HepG2 (cell line): ENCODE data around the gene PCYOX1L. TPM values are rescaled to one million over a fixed set of nuclear protein-coding genes. Genes with fewer than 3 reads are reported as not detected.

Source experiments
- CBFB ChIP-seq: sonication (generic); formaldehyde crosslinking; IDR thresholded peaks from 2 replicates; pipeline ENCODE4 v1.4.0; 2020; ENCODE audit warnings: missing genetic modification reagents
- CENPT ChIP-seq: sonication (generic); formaldehyde crosslinking; IDR thresholded peaks from 2 replicates; pipeline ENCODE4 v1.8.0; 2022; ENCODE audit warnings: low read depth, mild to moderate bottlenecking, moderate library complexity, missing genetic modification reagents
- DNMT1 ChIP-seq: sonication (generic); formaldehyde crosslinking; IDR thresholded peaks from 2 replicates; pipeline ENCODE4 v1.5.1; 2020; ENCODE audit warnings: mild to moderate bottlenecking, missing genetic modification reagents
- ELF4 ChIP-seq: sonication (generic); formaldehyde crosslinking; IDR thresholded peaks from 2 replicates; pipeline ENCODE4 v1.5.0; 2020; ENCODE audit warnings: missing genetic modification reagents, mild to moderate bottlenecking, moderate library complexity, borderline replicate concordance
- HOXA9 ChIP-seq: sonication (generic); formaldehyde crosslinking; IDR thresholded peaks from 2 replicates; pipeline ENCODE4 v1.8.1; 2022; ENCODE audit warnings: missing genetic modification reagents, mild to moderate bottlenecking, moderate library complexity, borderline replicate concordance
- IRF2 ChIP-seq: IDR thresholded peaks from 2 replicates; pipeline ENCODE4 v1.6.1; 2018; ENCODE audit warnings: missing genetic modification reagents, missing compliant biosample characterization
- KDM2A ChIP-seq: sonication (generic); formaldehyde crosslinking; IDR thresholded peaks from 2 replicates; pipeline ENCODE4 v1.4.0; 2020; ENCODE audit warnings: low read depth, missing genetic modification reagents, borderline replicate concordance
- MAFF ChIP-seq: IDR thresholded peaks from 2 replicates; pipeline ENCODE4 v1.6.1; 2011; ENCODE audit warnings: low read depth, low read length, improper control_type of control experiment
- NCOA2 ChIP-seq: sonication (generic); formaldehyde crosslinking; IDR thresholded peaks from 2 replicates; pipeline ENCODE4 v1.8.0; 2022; ENCODE audit warnings: inconsistent platforms
- NFYB ChIP-seq: sonication (generic); formaldehyde crosslinking; IDR thresholded peaks from 2 replicates; pipeline ENCODE4 v1.4.0; 2020; ENCODE audit warnings: missing genetic modification reagents
- SALL2 ChIP-seq: sonication (generic); formaldehyde crosslinking; IDR thresholded peaks from 2 replicates; pipeline ENCODE4 v1.8.1; 2023; ENCODE audit warnings: mild to moderate bottlenecking, missing genetic modification reagents, inconsistent platforms
- SATB2 ChIP-seq: sonication (generic); formaldehyde crosslinking; IDR thresholded peaks from 2 replicates; pipeline ENCODE4 v1.5.0; 2020; ENCODE audit warnings: missing genetic modification reagents
- SUZ12 ChIP-seq: fragments of 150-350 bp; IDR thresholded peaks from 2 replicates; pipeline ENCODE4 v1.6.1; 2014; ENCODE audit warnings: low read depth, low read length
- TEAD2 ChIP-seq: sonication (generic); formaldehyde crosslinking; IDR thresholded peaks from 2 replicates; pipeline ENCODE4 v1.9.0; 2021; ENCODE audit warnings: missing genetic modification reagents
- TOPORS ChIP-seq: sonication (generic); formaldehyde crosslinking; IDR thresholded peaks from 2 replicates; pipeline ENCODE4 v1.8.0; 2023; ENCODE audit warnings: mild to moderate bottlenecking, missing genetic modification reagents
- TP53 ChIP-seq: sonication (generic); formaldehyde crosslinking; conservative IDR thresholded peaks from 2 replicates; pipeline ENCODE4 v1.4.0; 2020; ENCODE audit warnings: missing genetic modification reagents
- ZBTB7B ChIP-seq: sonication (generic); formaldehyde crosslinking; IDR thresholded peaks from 2 replicates; pipeline ENCODE4 v1.4.0; 2020; ENCODE audit warnings: missing genetic modification reagents
- ZBTB8A ChIP-seq: sonication (generic); formaldehyde crosslinking; IDR thresholded peaks from 2 replicates; pipeline ENCODE4 v1.4.0; 2020; ENCODE audit warnings: mild to moderate bottlenecking, low read depth, missing genetic modification reagents, borderline replicate concordance
- ZNF260 ChIP-seq: sonication (generic); formaldehyde crosslinking; IDR thresholded peaks from 2 replicates; pipeline ENCODE4 v1.4.0; 2020; ENCODE audit warnings: missing genetic modification reagents, low read depth, mild to moderate bottlenecking, borderline replicate concordance
- ZNF841 ChIP-seq: sonication (generic); formaldehyde crosslinking; IDR thresholded peaks from 2 replicates; pipeline ENCODE4 v1.8.1; 2023; ENCODE audit warnings: missing genetic modification reagents, borderline replicate concordance
- ZSCAN29 ChIP-seq: sonication (generic); formaldehyde crosslinking; conservative IDR thresholded peaks from 2 replicates; pipeline ENCODE4 v1.4.0; 2020; ENCODE audit warnings: mild to moderate bottlenecking, missing genetic modification reagents
- polyA plus RNA-seq, 8 experiments: library from polyadenylated mRNA; depleted of rRNA in 3 of 8; stranded (reverse) in 7 of 8; unstranded in 1 of 8; fragments of >200 nt; fragmentation: Illumina TruSeq in 4 of 8; extraction: Trizol in 4 of 8; gene quantifications; 2 replicates each; pipeline versions ENCODE4 v1.2.1 to v1.2.3, GENCODE V29; 2011 to 2016; ENCODE audit warnings: low read depth in 4 of 8, missing spikeins in 1 of 8, mixed read lengths in 1 of 8; ENCODE audit not compliant: insufficient read depth in 1 of 8
- total RNA-seq, 5 experiments: library from RNA; depleted of rRNA; stranded (reverse); fragments of >200 nt; fragmentation: Illumina TruSeq; extraction: Trizol; gene quantifications; 2 replicates each; pipeline ENCODE4 v1.2.3, GENCODE V29; 2016; ENCODE audit warnings: low read depth in 1 of 5
- TF ChIP-seq, protein P1 (sequence below): sonication (generic); formaldehyde crosslinking; IDR thresholded peaks from 2 replicates; pipeline ENCODE4 v1.5.0; 2020; ENCODE audit warnings: missing genetic modification reagents
- TF ChIP-seq, protein P2 (sequence below): sonication (generic); formaldehyde crosslinking; IDR thresholded peaks from 2 replicates; pipeline ENCODE4 v1.5.0; 2020; ENCODE audit warnings: mild to moderate bottlenecking, missing genetic modification reagents
- TF ChIP-seq, protein P3 (sequence below): sonication (generic); formaldehyde crosslinking; conservative IDR thresholded peaks from 2 replicates; pipeline ENCODE4 v1.8.0; 2022; ENCODE audit warnings: missing genetic modification reagents
- TF ChIP-seq, protein P4 (sequence below): sonication (generic); formaldehyde crosslinking; IDR thresholded peaks from 2 replicates; pipeline ENCODE4 v1.4.0; 2020; ENCODE audit warnings: missing genetic modification reagents, mild to moderate bottlenecking, borderline replicate concordance

PCYOX1L gene
- total and polyA plus RNA-seq, 2 of the 13 experiments (the other 11 are each of a cell fraction or from before 2014, with no cell fraction given): 1.00 to 3.7 TPM

DNA sequence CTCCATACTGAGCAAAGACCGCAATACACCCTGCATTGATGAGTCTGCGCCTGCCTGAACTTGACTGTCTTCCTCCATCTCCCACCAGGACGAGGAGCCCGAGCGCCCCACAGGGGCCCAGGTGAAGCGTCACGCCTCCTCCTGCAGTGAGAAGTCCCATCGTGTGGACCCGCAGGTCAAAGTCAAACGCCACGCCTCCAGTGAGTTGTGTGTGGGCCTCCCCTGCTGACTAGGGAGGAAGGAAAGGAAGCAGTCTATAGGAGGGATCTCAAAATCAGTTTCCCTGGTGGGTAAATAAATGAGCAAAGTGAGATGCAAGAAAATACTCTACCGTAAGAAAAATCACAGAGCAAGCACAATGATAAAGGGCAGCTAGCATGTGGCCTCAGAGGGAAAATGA is 35.3 kb upstream of the PCYOX1L start (continued):
- TF ChIP-seq, protein P1, sequence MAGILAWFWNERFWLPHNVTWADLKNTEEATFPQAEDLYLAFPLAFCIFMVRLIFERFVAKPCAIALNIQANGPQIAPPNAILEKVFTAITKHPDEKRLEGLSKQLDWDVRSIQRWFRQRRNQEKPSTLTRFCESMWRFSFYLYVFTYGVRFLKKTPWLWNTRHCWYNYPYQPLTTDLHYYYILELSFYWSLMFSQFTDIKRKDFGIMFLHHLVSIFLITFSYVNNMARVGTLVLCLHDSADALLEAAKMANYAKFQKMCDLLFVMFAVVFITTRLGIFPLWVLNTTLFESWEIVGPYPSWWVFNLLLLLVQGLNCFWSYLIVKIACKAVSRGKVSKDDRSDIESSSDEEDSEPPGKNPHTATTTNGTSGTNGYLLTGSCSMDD (CRISPR knock-in tag): no peak
- TF ChIP-seq TP53: no peak
- no peak for TF ChIP-seq SALL2 (CRISPR knock-in tag)
- TF ChIP-seq ZNF841 (CRISPR knock-in tag): no peak
- no peak for TF ChIP-seq DNMT1
- TF ChIP-seq, protein P2, sequence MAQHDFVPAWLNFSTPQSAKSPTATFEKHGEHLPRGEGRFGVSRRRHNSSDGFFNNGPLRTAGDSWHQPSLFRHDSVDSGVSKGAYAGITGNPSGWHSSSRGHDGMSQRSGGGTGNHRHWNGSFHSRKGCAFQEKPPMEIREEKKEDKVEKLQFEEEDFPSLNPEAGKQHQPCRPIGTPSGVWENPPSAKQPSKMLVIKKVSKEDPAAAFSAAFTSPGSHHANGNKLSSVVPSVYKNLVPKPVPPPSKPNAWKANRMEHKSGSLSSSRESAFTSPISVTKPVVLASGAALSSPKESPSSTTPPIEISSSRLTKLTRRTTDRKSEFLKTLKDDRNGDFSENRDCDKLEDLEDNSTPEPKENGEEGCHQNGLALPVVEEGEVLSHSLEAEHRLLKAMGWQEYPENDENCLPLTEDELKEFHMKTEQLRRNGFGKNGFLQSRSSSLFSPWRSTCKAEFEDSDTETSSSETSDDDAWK (CRISPR knock-in tag): no peak
- 0 out of 2 replicates have a peak, but pooled peaks have one; percentile 20 for TF ChIP-seq ZBTB7B
- TF ChIP-seq TOPORS: no peak
- no peak for TF ChIP-seq CENPT (CRISPR knock-in tag)
- 0 out of 2 replicates have a peak, but pooled peaks have one; percentile 3 for TF ChIP-seq MAFF
- no peak for TF ChIP-seq SUZ12
- TF ChIP-seq NCOA2: peak; percentile 46; the same call in 1 of the 2 replicates
- no peak for TF ChIP-seq TEAD2 (CRISPR knock-in tag)
- TF ChIP-seq ZSCAN29: 0 out of 2 replicates have a peak, but pooled peaks have one; percentile 71
- no peak for TF ChIP-seq HOXA9 (CRISPR knock-in tag)
- no peak for TF ChIP-seq CBFB (CRISPR knock-in tag)
- TF ChIP-seq, protein P3, sequence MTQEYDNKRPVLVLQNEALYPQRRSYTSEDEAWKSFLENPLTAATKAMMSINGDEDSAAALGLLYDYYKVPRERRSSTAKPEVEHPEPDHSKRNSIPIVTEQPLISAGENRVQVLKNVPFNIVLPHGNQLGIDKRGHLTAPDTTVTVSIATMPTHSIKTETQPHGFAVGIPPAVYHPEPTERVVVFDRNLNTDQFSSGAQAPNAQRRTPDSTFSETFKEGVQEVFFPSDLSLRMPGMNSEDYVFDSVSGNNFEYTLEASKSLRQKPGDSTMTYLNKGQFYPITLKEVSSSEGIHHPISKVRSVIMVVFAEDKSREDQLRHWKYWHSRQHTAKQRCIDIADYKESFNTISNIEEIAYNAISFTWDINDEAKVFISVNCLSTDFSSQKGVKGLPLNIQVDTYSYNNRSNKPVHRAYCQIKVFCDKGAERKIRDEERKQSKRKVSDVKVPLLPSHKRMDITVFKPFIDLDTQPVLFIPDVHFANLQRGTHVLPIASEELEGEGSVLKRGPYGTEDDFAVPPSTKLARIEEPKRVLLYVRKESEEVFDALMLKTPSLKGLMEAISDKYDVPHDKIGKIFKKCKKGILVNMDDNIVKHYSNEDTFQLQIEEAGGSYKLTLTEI (CRISPR knock-in tag): no peak
- no peak for TF ChIP-seq ZNF260 (CRISPR knock-in tag)
- TF ChIP-seq SATB2: no peak
- TF ChIP-seq ELF4 (CRISPR knock-in tag): no peak
- no peak for TF ChIP-seq NFYB
- no peak for TF ChIP-seq KDM2A (CRISPR knock-in tag)
- TF ChIP-seq, protein P4, sequence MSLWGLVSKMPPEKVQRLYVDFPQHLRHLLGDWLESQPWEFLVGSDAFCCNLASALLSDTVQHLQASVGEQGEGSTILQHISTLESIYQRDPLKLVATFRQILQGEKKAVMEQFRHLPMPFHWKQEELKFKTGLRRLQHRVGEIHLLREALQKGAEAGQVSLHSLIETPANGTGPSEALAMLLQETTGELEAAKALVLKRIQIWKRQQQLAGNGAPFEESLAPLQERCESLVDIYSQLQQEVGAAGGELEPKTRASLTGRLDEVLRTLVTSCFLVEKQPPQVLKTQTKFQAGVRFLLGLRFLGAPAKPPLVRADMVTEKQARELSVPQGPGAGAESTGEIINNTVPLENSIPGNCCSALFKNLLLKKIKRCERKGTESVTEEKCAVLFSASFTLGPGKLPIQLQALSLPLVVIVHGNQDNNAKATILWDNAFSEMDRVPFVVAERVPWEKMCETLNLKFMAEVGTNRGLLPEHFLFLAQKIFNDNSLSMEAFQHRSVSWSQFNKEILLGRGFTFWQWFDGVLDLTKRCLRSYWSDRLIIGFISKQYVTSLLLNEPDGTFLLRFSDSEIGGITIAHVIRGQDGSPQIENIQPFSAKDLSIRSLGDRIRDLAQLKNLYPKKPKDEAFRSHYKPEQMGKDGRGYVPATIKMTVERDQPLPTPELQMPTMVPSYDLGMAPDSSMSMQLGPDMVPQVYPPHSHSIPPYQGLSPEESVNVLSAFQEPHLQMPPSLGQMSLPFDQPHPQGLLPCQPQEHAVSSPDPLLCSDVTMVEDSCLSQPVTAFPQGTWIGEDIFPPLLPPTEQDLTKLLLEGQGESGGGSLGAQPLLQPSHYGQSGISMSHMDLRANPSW (CRISPR knock-in tag): no peak
- TF ChIP-seq ZBTB8A (CRISPR knock-in tag): no peak
- no peak for TF ChIP-seq IRF2 (CRISPR knock-in tag)
